ENCODE results near the gene MASP1.

DNA sequence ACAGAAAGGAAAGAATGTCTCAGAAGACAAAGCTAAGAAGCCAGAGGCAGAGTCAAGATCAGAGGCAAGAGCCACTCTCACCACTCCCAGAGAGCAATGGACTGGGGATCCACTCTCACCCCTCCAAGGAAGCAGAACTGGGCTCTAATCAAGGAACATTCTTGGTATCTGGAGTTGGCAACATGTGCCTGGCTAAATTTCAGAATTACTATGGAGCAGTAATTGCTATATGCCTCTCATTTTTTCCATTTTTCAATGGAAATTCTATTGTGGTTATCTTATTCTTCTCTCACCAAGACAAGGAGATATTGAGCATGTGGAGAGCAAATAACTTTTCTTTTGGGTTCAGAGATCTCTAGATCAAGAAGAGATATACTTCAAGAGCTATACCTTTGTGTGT lies 22.1 kb downstream of the MASP1 start:
- TF ChIP-seq, protein P1, sequence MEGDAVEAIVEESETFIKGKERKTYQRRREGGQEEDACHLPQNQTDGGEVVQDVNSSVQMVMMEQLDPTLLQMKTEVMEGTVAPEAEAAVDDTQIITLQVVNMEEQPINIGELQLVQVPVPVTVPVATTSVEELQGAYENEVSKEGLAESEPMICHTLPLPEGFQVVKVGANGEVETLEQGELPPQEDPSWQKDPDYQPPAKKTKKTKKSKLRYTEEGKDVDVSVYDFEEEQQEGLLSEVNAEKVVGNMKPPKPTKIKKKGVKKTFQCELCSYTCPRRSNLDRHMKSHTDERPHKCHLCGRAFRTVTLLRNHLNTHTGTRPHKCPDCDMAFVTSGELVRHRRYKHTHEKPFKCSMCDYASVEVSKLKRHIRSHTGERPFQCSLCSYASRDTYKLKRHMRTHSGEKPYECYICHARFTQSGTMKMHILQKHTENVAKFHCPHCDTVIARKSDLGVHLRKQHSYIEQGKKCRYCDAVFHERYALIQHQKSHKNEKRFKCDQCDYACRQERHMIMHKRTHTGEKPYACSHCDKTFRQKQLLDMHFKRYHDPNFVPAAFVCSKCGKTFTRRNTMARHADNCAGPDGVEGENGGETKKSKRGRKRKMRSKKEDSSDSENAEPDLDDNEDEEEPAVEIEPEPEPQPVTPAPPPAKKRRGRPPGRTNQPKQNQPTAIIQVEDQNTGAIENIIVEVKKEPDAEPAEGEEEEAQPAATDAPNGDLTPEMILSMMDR (conservative IDR thresholded peaks at IDR 0.05 in 1 of 2, IDR thresholded peaks at IDR 0.05 in 1 of 2; ENCODE audit: extremely low read depth in 1 of 2, insufficient read depth in 1 of 2, low read depth in 1 of 2, low read length in 2 of 2), result no peak
- no peak for TF ChIP-seq EZH2 (IDR thresholded peaks at IDR 0.05; ENCODE audit: borderline replicate concordance, low read length)

Measured in mammary epithelial cell (primary cell).